Stimulated activated CD8-positive, alpha-beta memory T cell treated with anti-CD3 and anti-CD28 coated beads, Interleukin-12 subunit alpha, Interleukin-12 subunit beta, amount 100 ng/mL, for 24 hours (primary cell): ENCODE measurements around the gene PDZD4.

Experiments used
- DNase-seq: peaks from one replicate; pipeline ENCODE4 v3.0.0-alpha.2; 2020; ENCODE audit errors: extremely low read depth

Gene PDZD4

GRCh38 chrX:153789654-153790053 lies 40.7 kb downstream of the PDZD4 start:
- DNase-seq: no peak

- DNase-seq: no peak
Measured at GRCh38 chrX:153786669-153787068, 43.7 kb downstream of the PDZD4 start.

DNA sequence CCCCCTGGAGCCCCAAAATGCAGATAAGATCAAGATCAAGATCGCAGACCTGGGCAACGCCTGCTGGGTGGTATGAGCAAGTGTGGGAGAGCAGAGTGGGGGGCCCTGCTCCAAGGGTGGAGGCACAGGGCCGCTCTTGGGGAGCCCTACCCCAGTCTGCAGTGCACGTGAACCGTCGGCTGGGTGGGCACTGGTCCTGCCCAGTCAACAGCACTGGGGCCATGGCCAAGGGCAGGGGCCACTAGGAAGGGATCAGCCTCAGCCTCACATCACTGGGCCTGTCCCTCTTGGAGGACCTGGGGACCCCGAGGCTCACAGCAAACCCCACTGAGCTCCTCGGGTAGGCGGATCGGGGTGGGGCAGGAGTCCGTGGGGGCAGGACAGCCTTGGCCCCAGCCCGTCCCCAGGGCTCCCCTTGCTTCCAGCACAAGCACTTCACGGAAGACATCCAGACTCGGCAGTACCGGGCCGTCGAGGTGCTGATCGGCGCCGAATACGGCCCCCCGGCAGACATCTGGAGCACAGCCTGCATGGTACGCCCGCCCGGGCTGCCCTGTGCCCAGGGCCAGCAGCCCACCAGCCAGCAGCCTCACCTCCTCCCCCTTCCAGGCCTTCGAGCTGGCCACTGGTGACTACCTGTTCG lies 45.9 kb downstream of the PDZD4 start:
- DNase-seq: no peak

DNA sequence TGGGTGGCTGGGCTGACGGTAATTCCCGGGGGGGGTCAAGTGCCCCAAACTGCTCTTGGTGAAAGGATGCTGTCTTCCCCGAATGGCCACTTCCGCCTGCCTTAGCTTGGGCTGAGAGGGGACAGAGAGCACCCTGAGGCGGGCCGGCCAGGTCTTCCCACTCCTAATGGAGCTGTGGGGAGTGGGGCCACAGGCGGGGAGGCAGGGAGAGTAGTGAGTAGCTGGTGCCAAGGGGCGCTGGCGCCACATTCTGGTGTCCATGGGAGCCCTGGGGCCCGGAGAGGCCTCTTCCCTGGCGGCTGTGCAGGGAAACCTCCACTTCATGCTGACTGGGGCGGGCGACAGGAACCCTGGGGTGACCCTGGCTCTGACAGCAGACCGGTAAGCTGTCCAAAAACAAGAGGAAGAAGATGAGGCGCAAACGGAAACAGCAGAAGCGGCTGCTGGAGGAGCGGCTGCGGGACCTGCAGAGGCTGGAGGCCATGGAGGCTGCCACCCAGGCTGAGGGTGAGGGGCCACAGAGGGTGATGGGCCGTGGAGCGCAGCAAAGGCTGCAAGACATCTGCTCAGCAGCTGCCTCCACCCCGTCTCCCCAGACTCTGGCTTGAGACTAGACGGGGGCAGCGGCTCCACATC lies 46.8 kb downstream of the PDZD4 start:
- no peak for DNase-seq

DNA sequence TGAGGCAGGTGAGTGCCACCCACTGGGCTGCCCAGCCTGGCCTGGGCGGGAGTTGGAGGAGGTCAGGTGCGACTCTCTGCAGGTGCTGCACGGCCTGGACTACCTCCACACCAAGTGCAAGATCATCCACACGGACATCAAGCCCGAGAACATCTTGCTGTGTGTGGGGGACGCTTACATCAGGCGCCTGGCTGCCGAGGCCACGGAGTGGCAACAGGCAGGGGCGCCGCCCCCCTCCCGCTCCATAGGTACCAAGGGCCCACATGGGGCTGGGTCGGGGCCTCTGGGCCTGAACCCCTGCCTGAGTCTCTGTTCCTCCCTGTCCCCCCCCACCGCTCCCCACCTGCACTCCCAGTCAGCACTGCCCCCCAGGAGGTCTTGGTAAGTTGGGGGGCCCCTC lies 47.5 kb downstream of the PDZD4 start:
- no peak for DNase-seq

GRCh38 chrX:153782313-153782712 lies 48.0 kb downstream of the PDZD4 start:
- no peak for DNase-seq

DNA sequence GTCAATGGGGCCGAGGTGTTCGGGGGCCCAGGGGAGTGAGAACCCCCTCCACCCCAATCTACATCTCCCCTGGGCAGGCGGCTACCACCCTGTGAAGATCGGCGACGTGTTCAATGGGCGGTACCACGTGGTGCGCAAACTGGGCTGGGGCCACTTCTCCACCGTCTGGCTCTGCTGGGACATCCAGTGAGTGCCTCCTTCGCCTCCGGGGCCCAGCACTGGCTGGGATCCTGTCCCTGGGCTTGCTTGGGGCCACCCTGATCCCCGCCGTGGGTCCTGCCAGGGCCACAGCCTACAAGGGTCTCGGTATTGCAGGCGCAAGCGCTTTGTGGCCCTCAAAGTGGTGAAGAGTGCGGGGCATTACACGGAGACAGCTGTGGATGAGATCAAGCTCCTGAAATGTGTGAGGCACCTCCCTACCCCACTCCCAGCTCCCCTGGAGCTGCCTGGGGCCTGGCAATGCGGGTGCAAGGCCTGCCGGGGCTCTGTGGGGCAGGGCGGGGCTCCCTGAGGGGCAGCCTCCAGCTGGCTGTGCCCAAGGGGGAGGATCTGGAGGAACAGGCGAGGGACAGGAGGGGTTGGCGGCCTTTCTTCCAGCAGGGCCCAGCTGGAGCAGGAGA lies 48.8 kb downstream of the PDZD4 start:
- DNase-seq: no peak

- no peak for DNase-seq
Measured at GRCh38 chrX:153780678-153781427, 49.5 kb downstream of the PDZD4 start, which contains the start of gene SRPK3. Gene SRPK3 (plus strand): TSS chrX:153781041. CDS start chrX:153781087, 46 bp downstream.

DNA sequence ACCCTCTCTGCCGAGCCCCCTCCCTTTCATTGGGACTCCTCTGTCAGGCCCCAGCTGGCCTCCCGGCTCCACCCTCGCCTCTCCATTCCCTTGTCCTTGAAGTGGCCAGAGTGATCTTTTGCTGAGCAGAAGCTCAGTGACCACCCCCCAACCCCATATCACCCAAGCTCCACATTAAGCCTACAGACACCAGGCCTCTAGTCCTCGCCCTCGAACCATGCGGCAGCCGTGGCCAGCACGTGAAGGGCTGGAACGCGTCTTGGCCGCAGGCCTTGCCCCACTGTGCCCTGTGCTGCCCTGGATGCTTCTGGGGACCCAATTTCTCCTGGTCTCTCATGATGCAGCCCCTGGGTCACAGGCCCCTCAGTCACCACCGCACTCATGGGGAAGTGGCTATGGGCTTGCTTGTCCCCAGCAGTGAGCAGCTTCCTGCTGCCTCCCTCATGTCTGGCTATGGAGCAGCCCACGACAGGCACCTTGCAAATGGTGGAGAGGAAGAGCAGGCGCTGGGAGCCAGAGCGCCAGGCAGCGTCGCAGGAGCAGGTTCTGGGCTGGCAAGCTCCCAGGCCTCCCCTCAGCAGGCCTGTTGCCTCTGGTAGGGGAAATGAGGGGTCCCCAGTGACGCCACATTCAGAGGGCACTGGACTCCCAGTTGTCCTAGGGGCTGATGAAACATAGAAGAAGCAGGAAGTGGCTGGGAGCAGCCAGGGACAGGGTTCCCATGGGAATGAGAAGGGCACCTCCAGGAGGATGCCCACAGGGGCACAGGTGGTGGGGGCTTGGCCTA lies 50.3 kb downstream of the PDZD4 start:
- DNase-seq: no peak

DNA sequence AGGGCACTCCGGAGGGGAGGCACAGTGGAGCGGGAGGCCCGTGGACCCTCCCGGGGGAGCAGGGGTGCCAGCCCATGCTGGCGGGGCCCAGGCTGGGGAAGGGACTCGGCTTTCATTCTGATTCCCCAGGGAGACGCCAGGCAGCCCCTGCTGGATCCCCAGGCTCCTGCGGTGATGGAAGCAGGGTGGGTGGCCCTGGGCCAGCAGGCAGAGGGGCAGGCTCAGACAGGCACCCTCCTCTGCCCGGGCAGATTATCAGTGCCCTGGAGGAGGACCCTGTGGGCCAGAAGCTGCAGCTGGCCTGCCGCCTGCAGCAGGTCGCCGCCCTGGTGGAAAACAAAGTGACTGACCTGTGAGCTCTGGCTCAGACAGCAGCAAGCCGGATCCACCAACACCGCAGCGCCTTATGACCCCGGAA lies 51.7 kb downstream of the PDZD4 start:
- DNase-seq: no peak

DNA sequence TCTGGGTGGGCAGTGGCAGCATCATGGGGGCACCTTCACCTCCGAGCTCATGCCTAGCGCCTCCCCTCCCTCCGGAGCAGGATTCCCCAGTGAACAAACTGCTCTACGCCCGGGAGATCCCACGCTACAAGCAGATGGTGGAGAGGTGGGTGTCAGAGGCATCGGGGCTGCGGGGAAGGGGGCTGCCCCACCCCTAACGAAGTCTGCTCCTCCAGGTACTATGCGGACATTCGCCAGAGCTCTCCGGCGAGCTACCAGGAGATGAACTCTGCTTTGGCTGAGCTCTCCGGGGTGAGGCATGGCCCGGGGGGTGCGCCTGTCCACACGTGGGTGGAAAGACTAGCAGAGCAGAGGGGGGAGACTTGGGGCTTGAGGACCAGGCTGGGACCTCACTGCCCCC lies 52.2 kb downstream of the PDZD4 start:
- no peak for DNase-seq

DNA sequence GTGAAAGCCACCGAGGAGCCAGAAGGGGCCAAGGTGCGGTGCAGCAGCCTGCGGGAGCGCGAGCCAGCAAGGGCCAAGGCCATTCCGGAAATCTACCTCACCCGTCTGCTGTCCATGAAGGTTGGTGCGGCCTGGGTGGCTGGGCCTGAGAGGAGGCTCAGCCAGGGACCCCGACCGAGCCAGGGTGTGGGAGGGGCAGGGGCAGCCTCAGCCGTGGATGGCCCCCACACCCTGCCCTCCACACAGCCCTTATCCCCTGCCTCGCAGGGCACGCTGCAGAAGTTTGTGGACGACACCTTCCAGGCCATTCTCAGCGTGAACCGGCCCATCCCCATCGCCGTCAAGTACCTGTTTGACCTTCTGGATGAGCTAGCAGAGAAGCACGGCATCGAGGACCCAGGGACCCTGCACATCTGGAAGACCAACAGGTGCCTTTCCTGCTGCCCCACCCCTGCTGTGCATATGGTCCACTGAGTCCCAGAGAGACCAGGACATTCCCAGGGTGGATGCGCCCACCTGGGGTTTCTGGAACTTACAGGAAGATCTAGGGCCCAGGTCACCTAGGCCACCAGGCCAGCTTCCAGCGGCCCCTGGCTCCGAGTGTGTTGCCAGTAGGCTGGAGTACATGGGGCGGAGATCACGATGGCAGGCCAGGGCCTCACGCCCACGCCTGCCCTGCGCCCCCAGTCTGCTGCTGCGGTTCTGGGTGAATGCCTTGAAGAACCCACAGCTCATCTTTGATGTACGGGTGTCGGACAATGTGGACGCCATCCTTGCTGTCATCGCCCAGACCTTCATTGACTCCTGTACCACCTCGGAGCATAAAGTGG lies 52.9 kb downstream of the PDZD4 start:
- no peak for DNase-seq

DNA sequence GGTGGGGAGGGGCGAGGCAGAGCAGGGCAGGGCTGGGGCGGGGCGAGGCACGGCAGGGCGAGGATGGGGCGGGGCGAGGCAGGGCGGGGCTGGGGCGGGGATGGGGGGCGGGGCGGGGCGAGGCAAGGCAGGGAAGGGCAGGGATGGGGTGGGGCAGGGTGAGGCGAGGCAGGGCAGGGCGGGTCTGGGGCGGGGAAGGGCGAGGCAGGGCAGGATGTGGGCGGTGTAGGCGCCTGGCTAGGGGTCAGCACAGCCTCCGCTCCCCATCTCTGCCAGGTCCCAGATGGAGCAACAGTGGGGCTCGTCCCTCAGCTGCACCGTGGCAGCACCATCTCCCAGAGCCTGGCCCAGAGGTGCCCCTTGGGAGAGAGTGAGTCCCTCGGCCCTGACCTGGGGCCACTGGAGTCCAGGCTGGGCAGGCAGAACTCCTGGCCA lies 53.7 kb downstream of the PDZD4 start:
- no peak for DNase-seq

DNA sequence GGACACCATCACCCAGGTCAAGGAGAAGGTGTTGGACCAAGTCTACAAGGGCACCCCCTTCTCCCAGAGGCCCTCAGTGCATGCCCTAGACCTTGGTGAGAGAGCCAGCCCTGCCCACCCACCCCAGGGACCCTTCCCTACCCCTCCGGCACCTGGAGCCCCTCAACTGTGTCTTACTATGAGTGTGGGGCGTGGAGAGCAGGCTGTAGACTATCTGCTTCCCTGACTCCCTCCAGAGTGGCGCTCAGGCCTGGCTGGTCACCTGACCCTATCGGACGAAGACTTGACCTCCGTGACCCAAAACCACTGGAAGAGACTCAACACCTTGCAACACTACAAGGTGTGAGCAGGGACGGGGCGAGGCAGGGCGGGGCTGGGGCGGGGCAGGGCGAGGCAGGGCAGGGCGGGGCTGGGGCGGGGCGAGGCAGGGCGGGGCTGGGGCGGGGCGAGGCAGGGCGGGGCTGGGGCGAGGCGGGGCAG lies 54.2 kb downstream of the PDZD4 start:
- DNase-seq: no peak

DNA sequence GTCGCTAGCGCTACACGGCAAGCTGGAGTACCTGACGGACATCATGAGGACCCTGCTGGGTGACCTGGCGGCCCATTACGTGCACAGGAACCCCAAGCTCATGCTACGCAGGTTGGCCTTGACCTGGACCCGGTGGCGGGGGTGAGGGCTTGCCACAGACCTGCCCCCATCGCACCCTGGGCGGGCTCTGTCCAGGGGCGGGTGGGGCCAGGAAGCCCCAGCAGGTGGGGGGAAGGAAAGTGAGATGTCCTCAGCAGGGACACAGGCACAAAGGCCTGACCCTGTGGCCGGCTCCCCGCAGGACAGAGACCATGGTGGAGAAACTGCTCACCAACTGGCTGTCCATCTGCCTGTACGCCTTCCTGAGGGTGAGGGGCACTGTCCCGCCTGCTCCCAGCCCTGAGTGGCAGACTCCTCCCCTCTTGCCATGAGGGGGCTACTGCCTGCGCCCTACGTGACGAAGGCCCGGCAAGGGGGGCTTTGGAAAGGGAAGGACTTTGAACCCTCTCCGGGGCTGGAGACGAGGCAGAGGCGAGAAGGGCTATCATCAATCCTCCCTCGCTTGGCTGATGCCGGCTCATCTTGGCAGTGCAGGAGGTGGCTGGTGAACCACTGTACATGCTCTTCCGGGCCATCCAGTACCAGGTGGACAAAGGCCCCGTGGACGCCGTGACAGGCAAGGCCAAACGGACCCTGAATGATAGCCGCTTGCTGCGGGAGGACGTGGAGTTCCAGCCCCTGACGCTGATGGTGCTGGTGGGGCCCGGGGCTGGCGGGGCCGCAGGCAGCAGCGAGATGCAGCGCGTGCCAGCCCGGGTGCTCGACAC lies 54.8 kb downstream of the PDZD4 start:
- no peak for DNase-seq

DNA sequence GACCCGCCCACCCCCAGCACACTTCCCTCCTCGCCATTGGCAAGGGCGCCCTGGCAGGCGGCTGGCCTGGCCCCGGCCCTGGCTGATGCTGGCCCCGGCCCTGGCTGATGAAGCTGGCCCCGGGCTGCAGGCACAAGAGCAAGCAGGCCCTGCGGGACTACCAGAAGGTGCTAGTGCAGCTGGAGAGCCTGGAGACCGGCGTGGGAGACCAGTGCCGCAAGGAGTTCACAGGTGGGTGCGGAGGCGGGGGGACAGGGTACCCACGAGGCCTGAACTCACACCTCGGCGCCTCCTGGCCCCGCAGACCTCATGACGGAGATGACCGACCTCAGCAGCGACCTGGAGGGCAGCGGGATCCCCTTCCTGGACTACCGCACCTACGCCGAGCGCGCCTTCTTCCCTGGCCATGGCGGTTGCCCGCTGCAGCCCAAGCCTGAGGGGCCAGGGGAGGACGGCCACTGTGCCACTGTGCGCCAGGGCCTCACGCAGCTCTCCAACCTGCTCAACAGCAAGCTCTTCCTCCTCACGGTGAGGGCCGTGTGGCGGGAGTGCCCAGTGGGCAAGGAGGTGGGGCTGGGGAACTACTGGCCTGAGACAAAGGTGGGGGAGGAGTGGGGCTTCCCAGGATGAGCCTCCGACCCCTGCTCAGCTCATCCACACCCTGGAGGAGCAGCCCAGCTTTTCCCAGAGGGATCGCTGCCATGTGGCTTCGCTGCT lies 55.6 kb downstream of the PDZD4 start:
- DNase-seq: no peak

DNA sequence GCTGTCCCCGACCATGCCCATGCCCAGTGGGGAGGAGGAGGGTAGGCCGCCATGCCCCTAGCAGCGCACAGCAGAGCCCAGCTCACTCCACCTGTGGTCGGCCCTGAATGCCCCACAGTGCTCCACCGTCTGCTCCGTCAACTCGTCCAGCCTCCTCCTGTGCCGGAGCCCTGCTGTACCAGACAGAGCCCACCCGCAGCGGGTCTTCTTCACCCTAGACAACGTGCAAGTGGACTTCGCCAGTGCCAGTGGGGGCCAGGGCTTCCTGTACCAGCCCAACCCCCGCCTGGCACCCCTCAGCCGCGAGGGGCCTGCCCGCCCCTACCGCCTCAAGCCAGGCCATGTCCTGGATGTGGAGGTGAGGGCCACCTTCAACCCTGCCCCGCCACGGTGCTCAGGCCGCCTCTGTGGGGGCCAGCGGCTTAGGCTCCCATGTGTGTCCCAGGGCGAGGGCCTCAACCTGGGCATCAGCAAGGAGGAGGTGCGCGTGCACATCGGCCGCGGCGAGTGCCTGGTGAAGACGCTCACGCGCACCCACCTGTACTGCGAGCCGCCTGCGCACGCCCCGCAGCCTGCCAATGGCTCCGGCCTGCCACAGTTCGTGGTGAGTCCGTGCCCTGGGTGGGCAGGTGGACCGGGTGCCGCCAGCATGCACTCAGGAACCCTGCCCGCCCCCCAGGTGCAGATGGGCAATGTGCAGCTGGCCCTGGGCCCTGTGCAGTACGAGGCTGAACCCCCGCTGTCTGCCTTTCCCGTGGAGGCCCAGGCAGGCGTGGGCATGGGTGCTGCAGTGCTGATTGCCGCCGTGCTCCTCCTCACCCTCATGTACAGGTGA lies 56.4 kb downstream of the PDZD4 start:
- DNase-seq: no peak

- no peak for DNase-seq
Measured at GRCh38 chrX:153773218-153773611, 57.1 kb downstream of the PDZD4 start.
